Epithelial cell of proximal tubule (primary cell): ENCODE results near the gene ZSWIM8. TPM values are rescaled to one million over a fixed set of nuclear protein-coding genes. Genes with fewer than 3 reads are reported as not detected.

Experiments
- DNase-seq: peaks from one replicate; pipeline ENCODE4 v3.0.0-alpha.2; 2011; ENCODE audit warnings: low read depth
- H3K4me3 ChIP-seq: 2 replicates; pipeline ENCODE4 v1.5.1; 2011; ENCODE audit warnings: low read depth, mild to moderate bottlenecking, low read length
- CTCF ChIP-seq: conservative IDR thresholded peaks from 2 replicates; pipeline ENCODE4 v1.5.1; 2012; ENCODE audit warnings: low read depth, mild to moderate bottlenecking, low read length
- total RNA-seq: library from RNA; depleted of rRNA; stranded (reverse); fragments of >200 nt; gene quantifications from 2 replicates; pipeline ENCODE4 v1.2.3, GENCODE V29; 2015

The ZSWIM8 gene
- total RNA-seq, 1 donor from 2014 or later: 40.3 TPM

- TF ChIP-seq CTCF: no peak
- no peak for DNase-seq
- H3K4me3 ChIP-seq: no peak overlapping the region
Observed at GRCh38 chr10:73816917-73817729, 31.7 kb downstream of the ZSWIM8 start.

DNA sequence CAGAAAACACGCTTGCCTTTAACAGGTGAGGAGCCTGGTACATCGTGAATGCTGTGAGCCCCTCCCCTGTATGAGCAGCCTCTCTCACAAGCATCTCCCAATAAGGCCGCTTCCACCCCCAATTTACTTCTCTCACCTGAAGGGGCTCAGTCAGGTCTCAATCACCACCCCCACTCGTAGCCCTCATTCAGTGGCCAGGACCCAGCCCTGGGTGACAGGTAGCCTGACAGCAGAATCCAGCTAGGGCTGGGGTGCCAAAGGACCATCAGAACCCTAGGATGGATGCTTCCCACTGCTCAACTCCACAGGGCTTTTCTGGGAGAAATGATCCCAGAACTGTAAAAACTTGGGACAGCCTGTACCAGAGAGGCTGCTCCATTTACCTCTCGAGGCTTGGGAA, 32.4 kb downstream of the ZSWIM8 start:
- no peak overlapping the region for H3K4me3 ChIP-seq
- no peak for DNase-seq
- no peak for TF ChIP-seq CTCF

GRCh38 chr10:73818402-73818801, 33.0 kb downstream of the ZSWIM8 start:
- DNase-seq: no peak
- no peak overlapping the region for H3K4me3 ChIP-seq
- TF ChIP-seq CTCF: no peak

GRCh38 chr10:73819081-73819480, 33.7 kb downstream of the ZSWIM8 start:
- H3K4me3 ChIP-seq: no peak overlapping the region
- no peak for TF ChIP-seq CTCF
- DNase-seq: no peak

DNA sequence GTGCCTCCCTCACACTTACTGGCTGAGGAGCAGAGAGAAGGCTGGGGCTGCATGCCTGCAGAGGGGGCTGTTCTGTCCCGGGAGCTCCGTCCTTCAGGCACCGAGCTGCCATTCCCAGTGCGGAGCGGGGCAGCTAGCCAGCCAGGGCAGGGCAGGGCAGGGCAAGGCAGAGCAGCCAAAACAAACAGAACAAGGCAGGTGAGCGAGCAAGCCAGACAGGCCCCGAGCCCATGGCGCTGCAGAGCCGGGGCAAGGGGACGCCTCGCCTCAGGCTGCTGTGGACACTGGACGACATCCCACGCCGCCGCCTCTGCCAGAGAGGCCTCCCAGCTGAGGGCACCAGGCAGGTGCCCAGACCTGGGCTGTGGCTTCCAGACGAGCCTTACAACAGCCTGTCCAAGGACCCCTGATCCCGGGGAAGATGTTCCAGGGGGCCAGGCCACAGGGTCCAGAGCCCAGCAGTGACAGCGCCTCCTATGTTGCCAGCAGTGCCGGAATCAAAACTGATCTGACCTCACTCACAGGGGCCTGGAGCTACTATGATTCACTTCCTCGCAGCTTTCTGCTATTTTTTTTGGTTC, 34.2 kb downstream of the ZSWIM8 start:
- TF ChIP-seq CTCF: peak; percentile 30
- no peak overlapping the region for H3K4me3 ChIP-seq
- no peak for DNase-seq

GRCh38 chr10:73823391-73823790, 38.0 kb downstream of the ZSWIM8 start:
- no peak for DNase-seq
- no peak overlapping the region for H3K4me3 ChIP-seq
- no peak for TF ChIP-seq CTCF
